Posterior cingulate gyrus (tissue), 11 donors: ENCODE data around the gene EFS.

Experiments
- DNase-seq, 10 donors: peaks; one replicate each; pipeline versions ENCODE4 v3.0.0 to v3.0.0-alpha.2; 2020 to 2021; ENCODE audit warnings: mixed read lengths in 3 of 10
- intact Hi-C: fragments of 100-400 bp; cut with DNase I; formaldehyde crosslinking; loops from one replicate; pipeline ENCODE4 v1.15.1; 2023

Gene EFS

GRCh38 chr14:23380976-23381375 lies 16.0 kb upstream of the EFS start:
- intact Hi-C loops, result loop anchor here (1.0 to 5.0 kb wide), 2 partner anchors 53 to 86 kb away; partner anchors contain the start of gene NGDN
- DNase-seq, result peak in 1 of 10 donors; percentile 74

GRCh38 chr14:23380197-23380914 lies 15.4 kb upstream of the EFS start:
- peak in 2 of 10 donors; percentile 45 to 89 for DNase-seq
- intact Hi-C loops, result loop anchor here (1.0 to 5.0 kb wide), 2 partner anchors 52 to 87 kb away; partner anchors contain the start of gene NGDN

DNA sequence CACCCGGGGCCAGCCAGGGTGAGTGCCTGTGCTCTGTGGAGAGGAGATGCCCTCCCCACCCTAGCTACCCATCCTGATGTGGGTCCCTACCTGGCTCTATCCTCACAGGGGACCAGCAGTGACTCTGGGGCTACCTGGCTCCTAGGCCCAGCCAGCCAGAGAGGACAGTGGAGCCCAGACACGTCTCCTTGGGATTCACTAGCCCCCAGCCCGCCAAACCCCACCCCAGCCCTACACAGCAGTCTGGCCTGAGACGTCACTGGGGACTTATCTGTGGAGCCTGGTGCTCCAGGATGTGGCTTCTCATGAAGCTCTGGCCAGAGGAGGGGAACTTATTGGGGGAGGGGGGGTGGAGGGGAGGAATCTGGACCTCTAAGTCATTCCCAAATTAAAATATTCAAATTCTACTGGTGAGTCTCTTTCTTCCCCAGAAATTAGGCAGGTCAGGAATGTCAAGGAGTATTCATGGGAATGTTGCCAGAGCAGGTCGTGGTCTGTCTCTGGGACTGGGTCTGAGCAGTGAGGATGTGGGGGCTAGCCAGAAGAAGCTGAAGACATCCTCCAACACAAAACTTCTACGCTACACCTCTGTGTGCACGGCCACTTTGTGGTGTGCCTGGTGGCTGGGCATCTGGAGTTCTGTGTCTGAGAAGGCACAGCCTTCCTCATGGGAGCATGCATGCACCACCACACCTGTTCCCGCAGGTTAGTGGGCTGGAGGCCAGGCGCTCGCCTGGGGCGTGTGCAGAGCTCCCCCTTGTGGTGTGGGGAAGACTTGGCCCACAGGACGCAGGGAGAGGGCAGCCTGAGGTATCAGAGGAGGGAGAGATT lies 14.6 kb upstream of the EFS start:
- intact Hi-C loops, result loop anchor here (1.0 to 5.0 kb wide), 3 partner anchors 19 to 88 kb away; partner anchors contain the start of gene NGDN
- peak in 4 of 10 donors; percentile 43 to 91 (median 64) for DNase-seq

DNA sequence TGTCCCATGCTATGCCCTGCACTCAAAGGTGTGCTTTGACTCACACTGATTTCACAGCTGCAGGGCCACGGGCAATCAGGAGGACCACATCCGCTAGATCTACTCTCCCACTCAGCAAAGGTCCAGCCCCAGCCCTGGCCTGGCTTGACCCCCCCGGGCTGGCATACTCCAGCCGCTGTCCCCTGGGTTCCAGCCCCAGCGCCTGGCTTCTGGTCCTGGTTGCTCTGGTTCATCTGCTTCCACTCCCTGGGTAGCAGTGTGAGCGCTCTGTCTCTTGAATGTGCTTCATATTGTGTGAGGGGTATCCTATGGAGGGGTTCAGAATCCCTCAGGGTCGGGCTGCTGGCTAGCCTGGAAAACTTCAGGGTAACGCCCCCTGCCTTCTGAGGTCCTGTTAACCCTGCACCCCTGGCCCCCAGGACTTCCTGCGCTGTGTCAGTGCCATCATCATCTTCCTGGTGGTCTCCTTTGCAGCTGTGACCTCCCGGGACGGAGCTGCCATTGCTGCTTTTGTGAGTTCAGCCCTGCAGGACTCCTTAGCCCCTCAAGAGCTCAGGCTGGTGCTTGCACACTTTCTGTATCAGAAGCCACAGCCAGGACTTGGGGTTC lies 13.7 kb upstream of the EFS start:
- intact Hi-C loops, result loop anchor here (2.0 kb wide), 1 partner anchor 18 kb away; no protein-coding TSS in a partner anchor
- peak in 1 of 10 donors; percentile 82 for DNase-seq

DNA sequence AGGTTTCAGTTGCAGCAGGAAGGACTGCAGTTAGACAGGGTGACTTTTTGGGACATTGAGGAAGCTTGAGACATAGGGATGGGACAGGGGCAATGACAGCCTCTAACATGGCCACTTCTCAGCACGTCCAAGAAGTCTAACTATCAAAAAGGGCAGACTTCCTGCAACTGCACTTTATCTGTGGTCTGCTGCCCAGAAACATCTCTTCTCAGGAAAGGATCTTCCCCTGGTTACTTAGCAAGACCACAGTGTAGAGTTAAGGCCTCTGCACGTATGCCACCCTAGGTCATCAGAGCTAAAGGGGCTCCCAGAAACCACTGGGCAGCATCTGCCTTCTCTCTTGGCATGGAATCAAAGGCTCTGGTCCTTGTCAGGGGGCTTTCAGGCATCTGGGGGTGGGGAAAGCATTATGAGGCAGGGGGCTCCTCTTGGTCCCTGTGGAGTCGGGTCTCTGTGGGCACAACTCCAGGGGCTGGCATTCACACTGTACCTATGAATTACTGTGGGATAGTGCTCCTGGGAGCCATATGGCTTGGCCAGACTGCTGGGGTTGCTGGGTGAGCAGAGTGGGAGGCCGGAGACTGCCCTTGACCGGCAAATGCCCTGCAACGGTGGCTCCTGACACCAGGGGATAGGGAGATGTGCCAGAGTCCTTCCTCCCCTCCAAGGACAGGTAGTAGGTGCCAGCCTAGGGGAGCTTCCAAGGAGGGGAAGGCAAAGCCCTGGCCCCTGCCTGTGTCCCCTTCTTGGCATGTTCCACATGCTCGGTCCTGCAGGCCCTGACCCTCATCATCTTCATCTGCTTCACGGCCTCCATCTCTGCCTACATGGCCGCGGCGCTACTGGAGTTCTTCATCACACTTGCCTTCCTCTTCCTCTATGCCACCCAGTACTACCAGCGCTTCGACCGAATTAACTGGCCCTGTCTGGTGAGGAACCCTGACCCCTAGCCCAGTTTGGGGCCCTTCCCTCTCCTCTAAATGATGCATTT lies 12.9 kb upstream of the EFS start:
- intact Hi-C loops, result loop anchor here (2.0 kb wide), 2 partner anchors 17 to 57 kb away; partner anchors contain the start of gene PABPN1
- DNase-seq, result peak in 1 of 10 donors; percentile 76

GRCh38 chr14:23377198-23377550 lies 12.2 kb upstream of the EFS start:
- no peak for DNase-seq
- intact Hi-C loops, result loop anchor here (2.0 kb wide), 1 partner anchor 56 kb away; the partner anchor contains the start of gene PABPN1

- intact Hi-C loops, result loop anchor here (1.0 to 2.0 kb wide), 2 partner anchors 10 to 56 kb away; partner anchors contain the start of gene PABPN1
- peak; percentile 87 to 99 (median 94) for DNase-seq
Measured at GRCh38 chr14:23376482-23377197, 11.7 kb upstream of the EFS start, which contains the start of gene CMTM5. CMTM5 (plus strand) TSS chr14:23377046; CDS start chr14:23377252, 206 bp downstream.

GRCh38 chr14:23375527-23376251 lies 10.7 kb upstream of the EFS start:
- intact Hi-C loops, result loop anchor here (1.0 to 2.0 kb wide), 2 partner anchors 9 to 55 kb away; partner anchors contain the start of gene PABPN1
- DNase-seq, result peak in 2 of 10 donors; percentile 47 to 80

DNA sequence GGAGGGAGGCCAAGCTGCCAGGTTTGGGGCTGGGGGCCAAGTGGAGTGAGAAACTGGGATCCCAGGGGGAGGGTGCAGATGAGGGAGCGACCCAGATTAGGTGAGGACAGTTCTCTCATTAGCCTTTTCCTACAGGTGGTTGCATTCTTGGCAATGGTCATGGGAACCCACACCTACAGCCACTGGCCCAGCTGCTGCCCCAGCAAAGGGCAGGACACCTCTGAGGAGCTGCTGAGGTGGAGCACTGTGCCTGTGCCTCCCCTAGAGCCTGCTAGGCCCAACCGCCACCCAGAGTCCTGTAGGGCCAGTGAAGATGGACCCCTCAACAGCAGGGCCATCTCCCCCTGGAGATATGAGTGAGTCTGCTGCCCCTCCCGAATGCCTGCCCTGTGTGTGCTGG lies 8.1 kb upstream of the EFS start:
- DNase-seq, result peak in 2 of 10 donors; percentile 13 to 78
- intact Hi-C loops, result no loop called here

DNA sequence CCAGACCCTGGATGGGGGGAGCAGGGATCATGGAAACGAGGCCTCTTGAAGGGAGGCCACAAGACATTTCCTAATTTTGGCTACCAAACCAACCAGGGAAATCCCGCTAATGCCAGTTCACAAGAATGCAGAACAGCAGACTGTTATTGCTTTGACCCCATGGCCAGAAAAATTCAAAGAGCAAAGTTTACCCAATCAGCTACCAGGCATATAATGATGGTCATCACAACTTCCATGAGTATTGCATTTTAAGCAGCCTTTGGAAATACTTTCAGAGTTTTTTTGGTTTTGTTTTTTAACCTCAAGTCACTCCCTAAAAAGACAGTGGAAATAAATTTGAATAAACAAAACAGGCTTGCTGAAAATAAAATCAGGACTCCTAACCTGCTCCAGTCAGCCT lies 7.5 kb upstream of the EFS start, which contains the start of gene IL25:
TSS of gene IL25 (plus strand) at position 301 of the 400 bp plus-strand sequence.
- intact Hi-C loops, result no loop called here

DNA sequence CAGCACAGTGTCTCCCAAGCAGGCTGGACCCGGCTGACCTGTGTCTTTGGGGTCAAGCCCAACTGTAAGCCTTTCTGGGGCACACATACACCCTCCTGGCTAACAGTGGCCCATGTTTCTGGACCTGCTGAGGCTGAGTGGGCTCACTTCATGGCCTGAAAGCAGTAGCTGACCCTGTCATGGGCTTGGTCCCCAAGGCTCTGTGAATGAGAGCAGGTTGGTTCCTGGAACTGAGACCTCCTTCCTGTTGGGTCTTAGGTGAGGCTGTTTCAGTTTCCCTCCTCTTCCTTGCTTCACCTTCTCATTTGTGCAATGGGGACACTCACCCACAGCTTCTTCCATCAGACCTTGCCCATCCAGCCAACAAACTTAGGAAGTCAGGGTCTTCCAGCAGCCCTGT lies 6.9 kb upstream of the EFS start:
- intact Hi-C loops, result no loop called here
- peak in 1 of 10 donors; percentile 44 for DNase-seq

More for the DNA sequence above, 7.5 kb upstream of the EFS start, which contains the start of gene IL25:
- DNase-seq, result no peak

GRCh38 chr14:23370221-23370620 lies 5.2 kb upstream of the EFS start:
- peak in 2 of 10 donors; percentile 10 to 11 for DNase-seq
- intact Hi-C loops, result no loop called here

- intact Hi-C loops, result loop anchor here (1.0 kb wide), 1 partner anchor 10 kb away; no protein-coding TSS in a partner anchor
- DNase-seq, result peak; percentile 53 to 95 (median 70)
Measured at GRCh38 chr14:23366426-23366921, 1.5 kb upstream of the EFS start.

DNA sequence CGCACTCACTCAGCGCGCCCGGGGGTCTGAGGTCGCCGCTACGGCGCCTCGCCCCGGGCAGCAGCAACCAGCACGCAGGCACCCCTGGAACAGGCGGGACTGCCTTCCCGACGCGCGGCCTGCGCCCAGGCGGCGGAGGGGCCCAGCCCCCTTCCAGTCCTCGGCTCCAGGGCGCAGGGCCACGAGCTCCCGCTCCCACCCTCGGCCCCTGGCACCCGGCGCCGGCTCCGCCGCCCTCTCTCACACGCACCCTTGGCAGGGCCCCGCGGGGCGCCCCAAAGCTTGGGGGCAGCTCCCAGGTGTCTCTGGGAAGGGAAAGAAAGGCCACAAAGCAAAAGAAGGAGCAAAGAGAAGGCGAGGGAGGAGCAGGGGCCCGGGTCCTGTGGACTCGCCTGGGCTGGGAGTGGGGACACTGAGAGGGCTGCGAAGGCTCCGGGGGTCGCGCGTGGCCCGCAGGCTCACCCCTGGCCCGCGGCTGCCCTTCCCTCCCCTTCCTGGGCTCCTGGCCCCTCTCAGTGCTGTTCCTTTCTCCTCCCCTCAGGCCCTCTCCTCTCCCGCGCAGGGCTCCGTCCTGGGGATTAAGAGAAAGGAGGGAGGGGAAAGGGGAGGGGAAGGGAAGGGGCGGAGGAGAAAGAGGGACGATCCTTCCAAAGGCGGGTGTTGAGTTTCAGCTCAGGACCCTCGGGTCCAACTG lies 907 bp upstream of the EFS start:
- peak in 5 of 10 donors; percentile 33 to 89 (median 54) for DNase-seq

DNA sequence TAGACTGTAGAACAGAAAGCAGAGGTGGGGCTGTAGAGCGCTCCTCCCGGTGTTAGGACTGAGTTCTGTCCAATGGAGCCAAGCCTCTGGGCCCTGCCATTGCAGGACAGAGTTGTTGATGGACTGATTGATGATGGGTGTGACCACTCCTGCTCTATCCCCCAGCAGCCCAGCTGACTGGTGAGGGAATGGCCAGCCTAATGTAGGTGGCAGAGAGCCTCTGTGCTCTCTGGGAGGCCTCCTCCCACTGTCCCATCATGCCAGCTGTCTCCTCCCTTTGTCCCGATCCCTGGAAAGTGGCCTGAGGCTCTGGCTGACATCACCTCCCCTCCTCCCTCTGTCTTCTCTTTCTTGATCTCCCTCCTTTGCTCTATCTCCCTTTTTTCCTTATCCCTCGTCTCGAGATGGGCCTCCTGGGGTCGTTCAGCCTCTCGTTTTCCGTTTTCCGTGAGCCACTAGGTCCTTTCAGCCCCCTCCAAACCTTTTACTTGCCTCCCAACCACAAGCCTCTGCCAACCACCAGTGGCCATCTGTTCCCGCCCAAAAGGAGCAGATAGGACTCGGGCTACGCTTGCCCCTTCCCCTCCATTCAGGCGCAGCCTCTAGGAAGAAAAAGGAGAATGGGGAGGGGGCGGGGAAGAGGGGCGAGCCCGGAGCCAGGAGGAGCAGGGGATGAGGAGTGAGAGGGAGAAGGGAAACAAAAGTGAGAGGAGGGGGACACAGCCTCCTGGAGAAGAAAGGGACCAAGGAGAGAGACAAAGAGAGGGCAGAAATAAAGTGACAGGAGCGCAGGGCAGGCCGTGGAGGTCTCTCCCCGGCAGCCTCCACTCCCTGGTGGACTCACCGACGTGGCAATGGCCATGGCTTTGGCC lies 572 bp downstream of the EFS start:
- intact Hi-C loops, result loop anchor here (5.0 kb wide), 1 partner anchor 37 kb away; no protein-coding TSS in a partner anchor

More for the DNA sequence above, 907 bp upstream of the EFS start:
- intact Hi-C loops, result loop anchor here (1.0 kb wide), 1 partner anchor 10 kb away; no protein-coding TSS in a partner anchor

More for the DNA sequence above, 572 bp downstream of the EFS start:
- peak in 9 of 10 donors; percentile 38 to 95 (median 74) for DNase-seq
